ENCODE results near the gene GSX2. TPM values are rescaled to one million over a fixed set of nuclear protein-coding genes. Genes with fewer than 3 reads are reported as not detected.
A peak's percentile ranks its signal among the peaks of the same experiment; 100 is the strongest.

GSX2 gene
- total RNA-seq, 1 donor, result not detected

DNA sequence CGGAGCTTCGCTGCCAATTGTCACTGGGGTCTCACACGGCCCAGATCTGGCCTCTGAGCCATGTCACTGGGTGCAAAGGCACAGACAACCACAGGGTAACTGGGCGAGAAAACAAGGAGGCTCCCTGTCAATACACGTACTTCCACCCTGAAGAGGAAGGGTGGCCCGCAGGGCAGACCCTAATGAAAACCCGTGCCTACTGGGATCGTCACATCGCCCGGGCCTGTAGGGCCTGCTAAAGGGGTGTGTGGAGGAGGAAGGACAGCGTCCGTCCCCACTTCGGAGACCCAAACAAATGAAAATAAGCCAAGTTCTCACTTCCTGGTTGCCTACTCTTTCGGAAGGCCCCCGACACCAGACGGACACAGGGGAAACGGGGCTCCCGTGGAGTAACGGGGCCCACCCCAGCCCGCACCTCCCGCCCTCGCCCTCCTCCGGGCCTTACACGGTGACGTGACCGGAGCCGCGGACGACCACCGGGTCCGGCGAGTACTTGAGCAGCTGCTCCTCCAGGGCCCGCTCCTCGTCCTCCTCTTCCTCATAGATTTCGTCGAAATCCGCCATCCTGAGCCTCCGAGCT is 36.1 kb upstream of the GSX2 start:
- peaks cover 42% of the 10 kb centered on the region for H4K20me1 ChIP-seq (ENCODE audit: insufficient read depth, low read length)
- no peaks in the 10 kb centered on the region for H3K36me3 ChIP-seq (ENCODE audit: insufficient read depth, low read length)
- H3K27ac ChIP-seq (ENCODE audit: low read depth, low read length), result peak overlapping the region; percentile 78
- H3K27me3 ChIP-seq (ENCODE audit: insufficient read depth, low read length), result no peaks in the 10 kb centered on the region
- TF ChIP-seq CTCF (IDR thresholded peaks at IDR 0.05; ENCODE audit: extremely low read depth, low read depth, low read length), result no peak
- H3K4me3 ChIP-seq (ENCODE audit: insufficient read depth, low read length), result peak overlapping the region; percentile 95
- H3K9me3 ChIP-seq (ENCODE audit: low read depth, low read length), result no peaks in the 10 kb centered on the region
- peak; percentile 81 for DNase-seq (ENCODE audit: insufficient read length, low spot score, missing footprints)
- peaks cover 55% of the 10 kb centered on the region for H3K79me2 ChIP-seq (ENCODE audit: insufficient read depth, low read length)
- peak overlapping the region; percentile 49 for H2AFZ ChIP-seq (ENCODE audit: low read length)
- peak overlapping the region; percentile 93 for H3K4me2 ChIP-seq (ENCODE audit: insufficient read depth, low read length)
- H3K4me1 ChIP-seq (ENCODE audit: insufficient read depth, low read length), result peaks cover 63% of the 10 kb centered on the region

DNA sequence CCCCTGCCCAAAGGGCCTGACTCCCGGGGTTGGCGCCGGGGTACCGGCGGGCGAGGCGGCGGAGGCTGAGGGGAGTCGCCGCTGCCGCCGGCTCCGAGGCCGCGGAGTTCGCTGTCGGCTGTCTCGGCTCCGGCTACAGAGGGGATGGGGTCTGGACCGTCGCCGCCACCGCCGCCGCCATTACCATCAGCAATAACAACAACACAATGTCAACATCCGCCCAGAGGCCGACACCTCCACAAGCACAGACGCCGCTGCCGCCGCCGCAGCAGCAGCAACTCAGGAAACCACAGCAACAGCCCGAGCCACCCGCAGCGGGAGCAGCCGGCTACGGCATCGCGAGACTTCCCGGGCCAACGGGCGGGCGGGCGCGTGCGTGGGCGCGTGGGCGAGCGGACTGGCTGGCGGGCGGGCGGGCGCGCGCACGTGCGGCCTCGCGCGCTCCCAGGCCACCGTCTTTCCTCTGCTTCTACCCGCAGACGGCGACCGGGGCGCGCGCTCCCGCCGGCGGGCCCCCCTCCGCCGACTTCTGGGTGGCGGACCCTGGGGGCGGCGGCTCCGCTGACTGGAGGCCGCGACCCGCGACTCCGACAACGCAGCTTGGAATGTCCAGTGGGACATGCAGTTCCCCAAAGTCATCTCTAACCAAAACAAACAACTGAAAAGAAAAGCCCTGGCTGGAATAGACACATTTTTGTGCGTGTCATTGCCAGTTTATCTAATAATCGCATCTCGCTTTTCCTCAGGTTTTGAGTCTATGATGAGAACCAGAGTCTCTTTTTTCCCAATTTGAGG is 35.4 kb upstream of the GSX2 start, which contains the start of gene CHIC2:
TSS of gene CHIC2 (minus strand) at position 289 of the 795 bp plus-strand sequence. CDS start 305 bp downstream, outside the sequence.
- peak within 1 kb of the TSS; percentile 93 for H3K27ac ChIP-seq (ENCODE audit: low read depth, low read length)
- peak within 1 kb of the TSS; percentile 93 for H3K4me2 ChIP-seq (ENCODE audit: insufficient read depth, low read length)
- peaks cover 48% of the 10 kb centered on the region for H3K79me2 ChIP-seq (ENCODE audit: insufficient read depth, low read length)
- H4K20me1 ChIP-seq (ENCODE audit: insufficient read depth, low read length), result peaks cover 37% of the 10 kb centered on the region
- no peaks in the 10 kb centered on the region for H3K9me3 ChIP-seq (ENCODE audit: low read depth, low read length)
- peak; percentile 97 for DNase-seq (ENCODE audit: insufficient read length, low spot score, missing footprints)
- H3K4me1 ChIP-seq (ENCODE audit: insufficient read depth, low read length), result peaks cover 57% of the 10 kb centered on the region
- H3K36me3 ChIP-seq (ENCODE audit: insufficient read depth, low read length), result no peaks in the 10 kb centered on the region
- TF ChIP-seq CTCF (IDR thresholded peaks at IDR 0.05; ENCODE audit: extremely low read depth, low read depth, low read length), result no peak
- peak within 1 kb of the TSS; percentile 49 for H2AFZ ChIP-seq (ENCODE audit: low read length)
- no peaks in the 10 kb centered on the region for H3K27me3 ChIP-seq (ENCODE audit: insufficient read depth, low read length)
- H3K4me3 ChIP-seq (ENCODE audit: insufficient read depth, low read length), result peak within 1 kb of the TSS; percentile 95

DNA sequence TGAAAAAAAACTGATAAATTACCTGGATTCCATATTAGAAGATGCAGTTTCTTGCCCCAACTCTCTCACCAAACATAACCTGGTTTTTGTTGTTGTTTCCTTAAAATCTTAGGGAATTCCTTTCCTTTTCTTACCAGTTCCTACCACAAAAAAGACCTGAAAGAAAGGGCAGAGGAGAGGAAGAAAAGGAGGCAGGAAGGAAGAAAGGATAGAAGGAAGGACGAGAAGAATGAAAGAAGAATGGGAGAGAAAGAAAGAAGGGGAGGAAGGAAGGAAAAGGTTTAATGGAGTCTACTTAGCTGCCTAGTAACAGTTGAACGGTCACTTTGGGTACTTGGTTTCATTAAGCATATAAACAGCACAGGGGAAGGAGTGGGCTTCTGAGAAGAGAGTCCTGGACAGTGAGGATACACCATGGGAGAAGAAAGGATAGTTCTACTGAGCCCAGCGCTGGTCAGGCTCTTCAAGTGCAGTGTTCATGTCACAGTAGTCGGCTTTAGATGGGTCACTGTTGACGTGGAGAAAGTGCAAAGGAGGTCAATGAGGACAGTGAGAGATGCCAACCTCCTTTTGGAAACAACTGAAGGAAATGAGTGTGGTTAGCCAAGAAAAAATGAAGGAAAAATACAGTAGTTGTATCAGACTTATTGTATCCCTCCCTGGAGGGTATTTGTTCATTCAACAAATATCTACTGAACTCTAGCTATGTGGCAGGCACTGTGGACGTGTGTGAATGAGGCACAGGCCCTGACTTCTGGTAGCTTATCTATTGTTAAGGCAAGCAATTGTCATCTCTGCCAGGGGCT is 34.5 kb upstream of the GSX2 start:
- Histone ChIP-seq H3K9me3 (ENCODE audit: low read depth, low read length) (no peaks in the 10 kb centered on the region), H3K36me3 (ENCODE audit: insufficient read depth, low read length) (no peaks in the 10 kb centered on the region), H4K20me1 (ENCODE audit: insufficient read depth, low read length) (peaks cover 28% of the 10 kb centered on the region), H3K4me3 (ENCODE audit: insufficient read depth, low read length) (peak overlapping the region; percentile 95), H3K4me1 (ENCODE audit: insufficient read depth, low read length) (peaks cover 50% of the 10 kb centered on the region), H2AFZ (ENCODE audit: low read length) (peak overlapping the region; percentile 49), H3K27ac (ENCODE audit: low read depth, low read length) (peak overlapping the region; percentile 93), H3K79me2 (ENCODE audit: insufficient read depth, low read length) (peaks cover 38% of the 10 kb centered on the region), H3K4me2 (ENCODE audit: insufficient read depth, low read length) (peak overlapping the region; percentile 77), H3K27me3 (ENCODE audit: insufficient read depth, low read length) (no peaks in the 10 kb centered on the region)
- DNase-seq (ENCODE audit: insufficient read length, low spot score, missing footprints), result peak; percentile 63
- no peak for TF ChIP-seq CTCF (IDR thresholded peaks at IDR 0.05; ENCODE audit: extremely low read depth, low read depth, low read length)
